Chondrocyte (in vitro differentiated cells): Measurements from ENCODE around the gene CALR. TPM values are rescaled to one million over a fixed set of nuclear protein-coding genes. Genes with fewer than 3 reads are reported as not detected.
A peak's percentile ranks its signal among the peaks of the same experiment; 100 is the strongest.

ENCODE experiments used
- DNase-seq: peaks from one replicate; pipeline ENCODE4 v3.0.0; 2021; ENCODE audit warnings: mixed read lengths, low spot score
- H3K27ac Mint-ChIP-seq: one replicate; pipeline ENCODE4 v1.8.0; 2021; ENCODE audit warnings: mild to moderate bottlenecking, moderate library complexity, mixed read lengths; ENCODE audit not compliant: unreplicated experiment
- H3K27me3 Mint-ChIP-seq: 2 replicates; pipeline ENCODE4 v1.8.0; 2021; ENCODE audit warnings: low read depth, mixed read lengths
- H3K36me3 Mint-ChIP-seq: 2 replicates; pipeline ENCODE4 v1.8.0; 2021; ENCODE audit warnings: low read depth, mixed read lengths
- H3K4me1 Mint-ChIP-seq: 2 replicates; pipeline ENCODE4 v1.8.0; 2021; ENCODE audit warnings: low read depth, mild to moderate bottlenecking, mixed read lengths
- H3K4me3 Mint-ChIP-seq: one replicate; pipeline ENCODE4 v1.8.0; 2021; ENCODE audit warnings: mild to moderate bottlenecking, moderate library complexity, mixed read lengths; ENCODE audit not compliant: unreplicated experiment
- H3K9me3 Mint-ChIP-seq: 2 replicates; pipeline ENCODE4 v1.8.0; 2021; ENCODE audit warnings: low read depth, mixed read lengths
- total RNA-seq: library from RNA; stranded (reverse); gene quantifications from 3 replicates; pipeline ENCODE4 v1.2.1, GENCODE V29; 2021
- TF ChIP-seq, protein P1 (sequence below): fragments of 200-600 bp; sonication (generic); IDR thresholded peaks from 2 replicates; pipeline ENCODE4 v1.5.0; 2021; ENCODE audit warnings: antibody characterized with exemption, mild to moderate bottlenecking, moderate library complexity

Gene CALR
- total RNA-seq, 1 donor from 2014 or later, result 1,165 TPM

DNA sequence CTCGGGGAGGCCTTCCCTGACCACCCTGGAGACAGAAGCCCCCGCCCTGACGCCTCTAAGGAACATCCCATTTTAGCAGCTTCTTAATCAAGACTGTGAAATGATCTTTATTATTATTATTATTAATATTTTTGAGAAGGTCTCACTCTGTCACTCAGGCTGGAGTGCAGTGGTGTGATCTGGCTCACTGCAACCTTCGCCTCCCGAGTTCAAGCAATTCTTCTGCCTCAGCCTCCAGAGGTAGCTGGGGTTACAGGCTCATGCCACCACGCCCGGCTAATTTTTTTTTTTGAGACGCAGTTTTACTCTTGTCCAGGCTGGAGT is 27.4 kb downstream of the CALR start:
- Mint-ChIP-seq H3K27ac (peak overlapping the region; percentile 86), H3K4me1 (peaks cover 23% of the 10 kb centered on the region), H3K36me3 (no peaks in the 10 kb centered on the region), H3K9me3 (no peaks in the 10 kb centered on the region), H3K4me3 (peak overlapping the region; percentile 97), H3K27me3 (no peaks in the 10 kb centered on the region)
- TF ChIP-seq, protein P1, sequence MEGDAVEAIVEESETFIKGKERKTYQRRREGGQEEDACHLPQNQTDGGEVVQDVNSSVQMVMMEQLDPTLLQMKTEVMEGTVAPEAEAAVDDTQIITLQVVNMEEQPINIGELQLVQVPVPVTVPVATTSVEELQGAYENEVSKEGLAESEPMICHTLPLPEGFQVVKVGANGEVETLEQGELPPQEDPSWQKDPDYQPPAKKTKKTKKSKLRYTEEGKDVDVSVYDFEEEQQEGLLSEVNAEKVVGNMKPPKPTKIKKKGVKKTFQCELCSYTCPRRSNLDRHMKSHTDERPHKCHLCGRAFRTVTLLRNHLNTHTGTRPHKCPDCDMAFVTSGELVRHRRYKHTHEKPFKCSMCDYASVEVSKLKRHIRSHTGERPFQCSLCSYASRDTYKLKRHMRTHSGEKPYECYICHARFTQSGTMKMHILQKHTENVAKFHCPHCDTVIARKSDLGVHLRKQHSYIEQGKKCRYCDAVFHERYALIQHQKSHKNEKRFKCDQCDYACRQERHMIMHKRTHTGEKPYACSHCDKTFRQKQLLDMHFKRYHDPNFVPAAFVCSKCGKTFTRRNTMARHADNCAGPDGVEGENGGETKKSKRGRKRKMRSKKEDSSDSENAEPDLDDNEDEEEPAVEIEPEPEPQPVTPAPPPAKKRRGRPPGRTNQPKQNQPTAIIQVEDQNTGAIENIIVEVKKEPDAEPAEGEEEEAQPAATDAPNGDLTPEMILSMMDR, result no peak
- DNase-seq, result no peak

DNA sequence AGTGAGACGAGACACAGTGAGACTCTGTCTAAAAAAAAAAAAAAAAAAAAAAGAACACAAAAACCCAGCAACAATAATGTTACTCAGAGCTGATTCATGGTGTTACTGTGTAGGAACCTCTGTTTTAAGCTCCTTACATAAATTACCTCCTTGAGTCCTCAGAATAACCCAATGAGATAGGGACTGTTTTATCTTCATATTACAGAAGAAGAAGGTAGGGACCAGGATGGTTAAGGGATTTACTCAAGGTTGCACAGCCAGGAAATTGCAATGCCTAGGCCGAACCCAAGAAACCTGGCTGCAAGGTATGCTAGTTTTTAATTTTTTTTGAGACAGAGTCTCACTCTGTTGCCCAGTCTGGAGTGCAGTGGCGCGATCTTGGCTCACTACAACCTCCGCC is 29.5 kb downstream of the CALR start:
- H3K27me3 Mint-ChIP-seq, result no peaks in the 10 kb centered on the region
- no peak overlapping the region for H3K27ac Mint-ChIP-seq
- peaks cover 23% of the 10 kb centered on the region for H3K4me1 Mint-ChIP-seq

DNA sequence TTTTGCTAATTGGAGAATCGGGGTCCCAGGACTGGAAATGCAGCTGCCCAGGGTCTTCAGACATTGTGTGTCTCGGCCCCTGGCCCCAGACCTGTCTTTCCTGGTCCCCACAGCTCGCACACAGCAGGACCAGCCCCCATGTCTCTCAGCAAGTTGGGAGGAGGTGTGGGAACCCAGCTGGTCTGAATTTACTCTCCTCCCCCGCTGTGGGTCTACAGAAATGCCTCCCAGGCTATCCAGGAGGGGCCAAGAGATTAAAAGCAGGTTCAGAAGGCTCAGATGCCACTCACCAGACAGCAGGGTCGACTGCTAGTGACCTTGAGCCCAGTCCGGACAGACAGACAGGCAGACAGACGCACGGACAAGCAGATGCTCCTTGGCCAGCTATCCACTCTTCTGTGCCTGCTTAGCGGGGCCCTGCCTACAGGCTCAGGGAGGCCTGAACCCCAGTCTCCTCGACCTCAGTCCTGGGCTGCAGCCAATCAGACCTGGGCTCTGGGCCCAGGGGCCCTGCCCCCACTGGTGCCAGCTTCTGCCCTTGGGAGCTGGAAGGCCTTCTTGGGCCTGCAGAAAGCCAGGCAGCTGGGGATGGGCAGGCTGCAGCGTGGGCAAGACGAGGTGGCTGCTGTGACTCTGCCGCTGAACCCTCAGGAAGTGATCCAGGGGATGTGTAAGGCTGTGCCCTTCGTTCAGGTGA is 31.0 kb downstream of the CALR start, which contains the start of gene DAND5:
Gene DAND5 (plus strand): TSS at position 285 of the 697 bp plus-strand sequence. CDS start 85 bp downstream, at position 370.
- H3K27ac Mint-ChIP-seq, result no peak within 1 kb of the TSS

More for the DNA sequence above, 29.5 kb downstream of the CALR start:
- TF ChIP-seq, protein P1, result no peak
- Mint-ChIP-seq H3K4me3 (no peak overlapping the region), H3K36me3 (no peaks in the 10 kb centered on the region), H3K9me3 (no peaks in the 10 kb centered on the region)
- DNase-seq, result no peak

DNA sequence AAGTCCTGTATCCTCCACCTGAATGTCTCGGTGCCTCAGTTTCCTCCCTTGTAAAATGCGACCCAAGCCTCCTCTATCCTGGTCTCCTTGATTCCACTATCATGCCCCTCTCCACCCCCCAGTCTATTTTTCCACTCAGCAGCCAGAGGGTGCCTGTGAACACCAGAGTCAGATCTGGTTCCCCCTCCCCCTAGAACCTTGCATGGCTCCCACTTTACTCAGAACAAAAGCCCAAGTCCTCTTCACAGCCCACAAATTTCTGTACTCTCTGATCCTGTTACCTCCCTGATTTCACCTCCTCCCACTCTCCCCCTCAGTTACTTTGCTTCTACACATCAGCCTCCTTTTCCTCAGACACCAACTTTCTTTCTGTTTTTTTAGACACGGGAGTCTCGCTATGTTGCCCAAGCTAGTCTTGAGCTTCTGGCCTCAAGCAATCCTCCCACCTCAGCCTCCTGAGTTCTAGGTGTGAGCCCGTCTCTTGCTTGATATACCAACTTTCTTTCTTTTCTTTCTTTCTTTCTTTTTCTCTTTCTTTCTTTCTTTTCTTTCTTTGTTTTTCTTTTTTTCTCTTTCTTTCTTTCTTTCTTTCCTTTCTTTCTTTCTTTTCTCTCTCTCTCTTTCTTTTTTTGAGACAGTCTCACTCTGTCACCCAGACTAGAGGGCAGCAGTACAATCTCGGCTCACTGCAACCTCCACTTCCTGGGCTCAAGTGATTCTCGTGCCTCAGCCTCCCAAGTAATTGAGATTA is 31.8 kb downstream of the CALR start:
- H3K4me3 Mint-ChIP-seq, result no peak overlapping the region

More for the DNA sequence above, 31.0 kb downstream of the CALR start, which contains the start of gene DAND5:
- no peak within 1 kb of the TSS for H3K4me3 Mint-ChIP-seq
- H3K27me3 Mint-ChIP-seq, result no peaks in the 10 kb centered on the region
- no peak for DNase-seq
- H3K9me3 Mint-ChIP-seq, result no peaks in the 10 kb centered on the region
- peaks cover 23% of the 10 kb centered on the region for H3K4me1 Mint-ChIP-seq
- TF ChIP-seq, protein P1, result no peak
- H3K36me3 Mint-ChIP-seq, result no peaks in the 10 kb centered on the region

DNA sequence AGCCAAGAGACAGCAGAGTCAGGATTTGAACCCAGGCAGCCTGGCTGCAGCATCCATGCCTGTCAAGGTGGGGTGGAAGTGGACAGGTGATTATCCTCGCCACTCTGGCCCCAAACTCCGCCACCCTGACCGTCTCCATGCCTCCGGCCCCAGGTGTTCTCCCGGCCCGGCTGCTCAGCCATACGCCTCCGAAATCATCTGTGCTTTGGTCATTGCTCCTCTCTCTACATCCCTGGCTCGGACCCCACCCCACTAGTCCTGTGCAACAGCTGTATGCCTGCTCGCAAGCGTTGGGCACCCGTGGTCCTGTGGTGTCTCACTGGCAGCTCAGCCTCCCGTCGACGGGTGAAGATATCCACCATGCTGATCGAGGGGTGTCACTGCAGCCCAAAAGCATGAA is 34.8 kb downstream of the CALR start:
- DNase-seq, result no peak
- no peak overlapping the region for H3K4me3 Mint-ChIP-seq
- no peaks in the 10 kb centered on the region for H3K9me3 Mint-ChIP-seq
- peaks cover 2% of the 10 kb centered on the region for H3K27me3 Mint-ChIP-seq
- TF ChIP-seq, protein P1, result no peak
- peaks cover 20% of the 10 kb centered on the region for H3K4me1 Mint-ChIP-seq
- no peak overlapping the region for H3K27ac Mint-ChIP-seq
- H3K36me3 Mint-ChIP-seq, result no peaks in the 10 kb centered on the region

More for the DNA sequence above, 31.8 kb downstream of the CALR start:
- TF ChIP-seq, protein P1, result no peak
- H3K27ac Mint-ChIP-seq, result no peak overlapping the region
- H3K36me3 Mint-ChIP-seq, result no peaks in the 10 kb centered on the region
- H3K9me3 Mint-ChIP-seq, result no peaks in the 10 kb centered on the region
- peaks cover 19% of the 10 kb centered on the region for H3K4me1 Mint-ChIP-seq
- no peak for DNase-seq
- H3K27me3 Mint-ChIP-seq, result no peaks in the 10 kb centered on the region
